NCI-H2227 treated with DMSO at 0.1 percent for 48 hours (cell line): ENCODE data around the gene ARHGAP15.
A peak's percentile ranks its signal among the peaks of the same experiment; 100 is the strongest.

ENCODE experiments used
- DNase-seq: peaks from one replicate; lab custom pipeline; 2025; lab: John Stamatoyannopoulos, UW

The ARHGAP15 gene

GRCh38 chr2:143581134-143581533, 451.9 kb downstream of the ARHGAP15 start:
- DNase-seq = no peak

GRCh38 chr2:143582046-143582747, 453.0 kb downstream of the ARHGAP15 start:
- peak; percentile 53 for DNase-seq

- no peak for DNase-seq
Observed at GRCh38 chr2:143584936-143585335, 455.7 kb downstream of the ARHGAP15 start.

GRCh38 chr2:143586119-143586518, 456.9 kb downstream of the ARHGAP15 start:
- DNase-seq = no peak

GRCh38 chr2:143588746-143589145, 459.5 kb downstream of the ARHGAP15 start:
- no peak for DNase-seq

- no peak for DNase-seq
Observed at GRCh38 chr2:143594161-143594560, 464.9 kb downstream of the ARHGAP15 start.

- DNase-seq = no peak
Observed at GRCh38 chr2:143594745-143595144, 465.5 kb downstream of the ARHGAP15 start.

- DNase-seq = no peak
Observed at GRCh38 chr2:143600116-143600515, 470.9 kb downstream of the ARHGAP15 start.

GRCh38 chr2:143601828-143602227, 472.6 kb downstream of the ARHGAP15 start:
- no peak for DNase-seq

- DNase-seq = peak; percentile 15
Observed at GRCh38 chr2:143603035-143603655, 473.9 kb downstream of the ARHGAP15 start.

- DNase-seq = no peak
Observed at GRCh38 chr2:143603846-143604565, 474.8 kb downstream of the ARHGAP15 start.

- no peak for DNase-seq
Observed at GRCh38 chr2:143604566-143604959, 475.3 kb downstream of the ARHGAP15 start.

- peak; percentile 33 for DNase-seq
Observed at GRCh38 chr2:143607231-143608062, 478.2 kb downstream of the ARHGAP15 start.

GRCh38 chr2:143608063-143608423, 478.8 kb downstream of the ARHGAP15 start:
- DNase-seq = no peak

- DNase-seq = no peak
Observed at GRCh38 chr2:143608758-143609157, 479.5 kb downstream of the ARHGAP15 start.

- no peak for DNase-seq
Observed at GRCh38 chr2:143611336-143611735, 482.1 kb downstream of the ARHGAP15 start.

GRCh38 chr2:143615562-143615961, 486.3 kb downstream of the ARHGAP15 start:
- DNase-seq = no peak

- DNase-seq = no peak
Observed at GRCh38 chr2:143616452-143616851, 487.2 kb downstream of the ARHGAP15 start.

GRCh38 chr2:143617803-143618415, 488.7 kb downstream of the ARHGAP15 start:
- DNase-seq = no peak

GRCh38 chr2:143622106-143622505, 492.9 kb downstream of the ARHGAP15 start:
- peak; percentile 22 for DNase-seq

- DNase-seq = no peak
Observed at GRCh38 chr2:143623231-143623908, 494.2 kb downstream of the ARHGAP15 start.
